CD8-positive, alpha-beta memory T cell (primary cell): Measurements from ENCODE around the gene RGS1. TPM values are rescaled to one million over a fixed set of nuclear protein-coding genes. Genes with fewer than 3 reads are reported as not detected.

Experiments used
- CTCF ChIA-PET: fragments of 350-600 bp; sonication (Branson Sonifier 250); formaldehyde crosslinking; loops from one replicate; lab custom pipeline; 2021; ENCODE audit warnings: antibody characterized with exemption; lab: Charles Lee
- POLR2A ChIA-PET: fragments of 350-600 bp; sonication (Branson Sonifier 250); formaldehyde crosslinking; loops from one replicate; lab custom pipeline; 2021; ENCODE audit warnings: antibody characterized with exemption; lab: Charles Lee
- DNase-seq, 5 donors: peaks; one replicate each; pipeline versions ENCODE4 v3.0.0 to v3.0.0-alpha.2; 2020 to 2022; ENCODE audit warnings: mixed read lengths in 1 of 5
- H3K27ac ChIP-seq: one replicate; pipeline ENCODE4 v1.7.0; 2013; ENCODE audit warnings: low read depth, mild to moderate bottlenecking, low read length, moderate library complexity
- H3K27me3 ChIP-seq: 2 replicates; pipeline ENCODE4 v1.7.0; 2013; ENCODE audit warnings: low read length, mild to moderate bottlenecking; ENCODE audit not compliant: insufficient read depth, poor library complexity, severe bottlenecking
- H3K36me3 ChIP-seq: 2 replicates; pipeline ENCODE4 v1.7.0; 2013; ENCODE audit warnings: mild to moderate bottlenecking, low read length, moderate library complexity; ENCODE audit not compliant: insufficient read depth
- H3K4me1 ChIP-seq: 2 replicates; pipeline ENCODE4 v1.7.0; 2013; ENCODE audit warnings: mild to moderate bottlenecking, low read length, moderate library complexity; ENCODE audit not compliant: insufficient read depth
- H3K4me3 ChIP-seq: 2 replicates; pipeline ENCODE4 v1.7.0; 2013; ENCODE audit warnings: mild to moderate bottlenecking, low read length
- H3K9me3 ChIP-seq: 2 replicates; pipeline ENCODE4 v1.7.0; 2013; ENCODE audit warnings: mild to moderate bottlenecking, low read length
- H3K27ac Mint-ChIP-seq, 8 donors: one replicate each; pipeline ENCODE4 v1.8.0; 2020 to 2021; ENCODE audit warnings: mixed read lengths in 8 of 8, mild to moderate bottlenecking in 6 of 8, inconsistent platforms in 3 of 8, moderate library complexity in 3 of 8
- H3K27me3 Mint-ChIP-seq, 2 donors: one replicate each; pipeline ENCODE4 v1.8.0; 2020 to 2021; ENCODE audit warnings: mixed read lengths in 2 of 2, mild to moderate bottlenecking in 1 of 2, moderate library complexity in 1 of 2
- H3K36me3 Mint-ChIP-seq, 3 donors: one replicate each; pipeline ENCODE4 v1.8.0; 2020 to 2021; ENCODE audit warnings: mixed read lengths in 3 of 3, inconsistent platforms in 1 of 3, mild to moderate bottlenecking in 1 of 3
- H3K4me1 Mint-ChIP-seq, 3 donors: one replicate each; pipeline ENCODE4 v1.8.0; 2020 to 2021; ENCODE audit warnings: mixed read lengths in 3 of 3, inconsistent platforms in 1 of 3, mild to moderate bottlenecking in 1 of 3
- H3K4me3 Mint-ChIP-seq, 7 donors: one replicate each; pipeline ENCODE4 v1.8.0; 2020 to 2021; ENCODE audit warnings: mixed read lengths in 7 of 7, mild to moderate bottlenecking in 6 of 7, moderate library complexity in 4 of 7, inconsistent platforms in 2 of 7
- H3K9me3 Mint-ChIP-seq, 5 donors: one replicate each; pipeline ENCODE4 v1.8.0; 2020 to 2022; ENCODE audit warnings: mixed read lengths in 5 of 5, mild to moderate bottlenecking in 3 of 5, moderate library complexity in 2 of 5, inconsistent platforms in 1 of 5
- polyA plus RNA-seq: library from polyadenylated mRNA; unstranded; fragments of 300-500 nt; fragmentation: Illumina TruSeq; gene quantifications from one replicate; pipeline ENCODE4 v1.2.3, GENCODE V29; 2021
- total RNA-seq, 2 experiments: library from RNA; stranded (reverse); gene quantifications; one replicate each; pipeline ENCODE4 v1.2.3, GENCODE V29; 2021

The RGS1 gene
- total and polyA plus RNA-seq, 3 experiments from 2014 or later = 56.8 to 82.9 (median 59.6) TPM

GRCh38 chr1:192601567-192601966, 26.0 kb downstream of the RGS1 start:
- Histone ChIP-seq H3K9me3 (no peaks in the 10 kb centered on the region), H3K36me3 (no peaks in the 10 kb centered on the region), H3K4me3 (no peak overlapping the region), H3K27me3 (no peaks in the 10 kb centered on the region), H3K27ac (no peak overlapping the region), H3K4me1 (no peaks in the 10 kb centered on the region)
- CTCF ChIA-PET = no interaction called here
- Mint-ChIP-seq H3K27ac (peak overlapping the region in 2 of 8 donors; percentile 9 to 14), H3K4me3 (peak overlapping the region in 1 of 7 donors; percentile 5), H3K36me3 (no peaks in the 10 kb centered on the region), H3K9me3 (no peaks in the 10 kb centered on the region), H3K4me1 (peaks cover 24 to 33% (median 29%) of the 10 kb centered on the region in 3 donors), H3K27me3 (no peaks in the 10 kb centered on the region)
- POLR2A ChIA-PET = no interaction called here
- DNase-seq = no peak

GRCh38 chr1:192602757-192603156, 27.2 kb downstream of the RGS1 start:
- DNase-seq = no peak
- no peaks in the 10 kb centered on the region for H3K27me3 Mint-ChIP-seq
- no peak overlapping the region for H3K4me3 Mint-ChIP-seq
- H3K36me3 Mint-ChIP-seq = no peaks in the 10 kb centered on the region
- H3K4me1 Mint-ChIP-seq = peaks cover 24 to 33% (median 31%) of the 10 kb centered on the region in 3 donors
- H3K4me3 ChIP-seq = no peak overlapping the region
- POLR2A ChIA-PET = no interaction called here
- H3K27ac ChIP-seq = no peak overlapping the region
- CTCF ChIA-PET = no interaction called here
- H3K9me3 ChIP-seq = no peaks in the 10 kb centered on the region
- no peaks in the 10 kb centered on the region for H3K36me3 ChIP-seq
- no peaks in the 10 kb centered on the region for H3K9me3 Mint-ChIP-seq
- H3K27ac Mint-ChIP-seq = peak overlapping the region in 1 of 8 donors; percentile 5
- no peaks in the 10 kb centered on the region for H3K4me1 ChIP-seq
- H3K27me3 ChIP-seq = no peaks in the 10 kb centered on the region

- H3K36me3 Mint-ChIP-seq = no peaks in the 10 kb centered on the region
- Histone ChIP-seq H3K4me1 (no peaks in the 10 kb centered on the region), H3K9me3 (no peaks in the 10 kb centered on the region), H3K27me3 (no peaks in the 10 kb centered on the region), H3K27ac (no peak overlapping the region), H3K36me3 (no peaks in the 10 kb centered on the region), H3K4me3 (no peak overlapping the region)
- no peaks in the 10 kb centered on the region for H3K9me3 Mint-ChIP-seq
- no peaks in the 10 kb centered on the region for H3K27me3 Mint-ChIP-seq
- no peak for DNase-seq
- peak overlapping the region in 4 of 8 donors; percentile 5 to 73 (median 56) for H3K27ac Mint-ChIP-seq
- CTCF ChIA-PET = no interaction called here
- H3K4me1 Mint-ChIP-seq = peaks cover 24 to 33% (median 33%) of the 10 kb centered on the region in 3 donors
- POLR2A ChIA-PET = no interaction called here
- no peak overlapping the region for H3K4me3 Mint-ChIP-seq
Observed at GRCh38 chr1:192603218-192603787, 27.7 kb downstream of the RGS1 start.

GRCh38 chr1:192604979-192605620, 29.5 kb downstream of the RGS1 start:
- no peaks in the 10 kb centered on the region for H3K27me3 ChIP-seq
- H3K27ac Mint-ChIP-seq = peak overlapping the region in 3 of 8 donors; percentile 10 to 68 (median 44)
- peaks cover 39 to 48% (median 45%) of the 10 kb centered on the region in 3 donors for H3K4me1 Mint-ChIP-seq
- H3K4me1 ChIP-seq = peaks cover 11% of the 10 kb centered on the region
- peaks cover 0 to 2% of the 10 kb centered on the region in 2 donors for H3K27me3 Mint-ChIP-seq
- no peaks in the 10 kb centered on the region for H3K9me3 Mint-ChIP-seq
- no peak overlapping the region for H3K27ac ChIP-seq
- POLR2A ChIA-PET = no interaction called here
- no peaks in the 10 kb centered on the region for H3K36me3 ChIP-seq
- no peak overlapping the region for H3K4me3 ChIP-seq
- H3K4me3 Mint-ChIP-seq = no peak overlapping the region
- DNase-seq = peak in 1 of 5 donors; percentile 20
- no peaks in the 10 kb centered on the region for H3K9me3 ChIP-seq
- H3K36me3 Mint-ChIP-seq = no peaks in the 10 kb centered on the region
- CTCF ChIA-PET = interaction anchor here (5.3 kb wide), 1 partner anchor 129 kb away, joined by 53 read pairs; no protein-coding TSS in a partner anchor

GRCh38 chr1:192608671-192609070, 33.1 kb downstream of the RGS1 start:
- POLR2A ChIA-PET = no interaction called here
- Histone ChIP-seq H3K4me3 (peak overlapping the region; percentile 7), H3K36me3 (no peaks in the 10 kb centered on the region), H3K27me3 (no peaks in the 10 kb centered on the region), H3K4me1 (peaks cover 11% of the 10 kb centered on the region), H3K9me3 (no peaks in the 10 kb centered on the region), H3K27ac (no peak overlapping the region)
- DNase-seq = no peak
- peak overlapping the region in 5 of 7 donors; percentile 48 to 73 (median 61) for H3K4me3 Mint-ChIP-seq
- peaks cover 0 to 2% of the 10 kb centered on the region in 2 donors for H3K27me3 Mint-ChIP-seq
- peak overlapping the region in 7 of 8 donors; percentile 17 to 94 (median 84) for H3K27ac Mint-ChIP-seq
- peaks cover 19 to 20% (median 19%) of the 10 kb centered on the region in 3 donors for H3K4me1 Mint-ChIP-seq
- CTCF ChIA-PET = interaction anchor here (0.9 to 5.3 kb wide), 2 partner anchors 128 to 133 kb away, joined by 4 to 53 read pairs; no protein-coding TSS in a partner anchor
- H3K36me3 Mint-ChIP-seq = no peaks in the 10 kb centered on the region
- H3K9me3 Mint-ChIP-seq = no peaks in the 10 kb centered on the region

- peak overlapping the region; percentile 7 for H3K4me3 ChIP-seq
- H3K9me3 ChIP-seq = no peaks in the 10 kb centered on the region
- no peaks in the 10 kb centered on the region for H3K27me3 ChIP-seq
- H3K4me1 ChIP-seq = peaks cover 11% of the 10 kb centered on the region
- peak; percentile 43 to 82 (median 65) for DNase-seq
- H3K36me3 Mint-ChIP-seq = no peaks in the 10 kb centered on the region
- H3K4me1 Mint-ChIP-seq = peaks cover 19 to 20% (median 19%) of the 10 kb centered on the region in 3 donors
- ChIA-PET POLR2A (no interaction called here), CTCF (interaction anchor here (0.9 to 5.3 kb wide), 3 partner anchors 129 to 134 kb away, joined by 4 to 53 read pairs (median 41); no protein-coding TSS in a partner anchor)
- peaks cover 0 to 2% of the 10 kb centered on the region in 2 donors for H3K27me3 Mint-ChIP-seq
- H3K4me3 Mint-ChIP-seq = peak overlapping the region; percentile 1 to 73 (median 57)
- H3K27ac Mint-ChIP-seq = peak overlapping the region; percentile 17 to 94 (median 87)
- H3K9me3 Mint-ChIP-seq = no peaks in the 10 kb centered on the region
- no peaks in the 10 kb centered on the region for H3K36me3 ChIP-seq
- peak overlapping the region; percentile 26 for H3K27ac ChIP-seq
Observed at GRCh38 chr1:192609110-192610079, 33.8 kb downstream of the RGS1 start.

- no peaks in the 10 kb centered on the region for H3K9me3 Mint-ChIP-seq
- peak in 2 of 5 donors; percentile 12 to 16 for DNase-seq
- peak overlapping the region in 1 of 8 donors; percentile 17 for H3K27ac Mint-ChIP-seq
- no peaks in the 10 kb centered on the region for H3K27me3 ChIP-seq
- no peak overlapping the region for H3K4me3 Mint-ChIP-seq
- H3K9me3 ChIP-seq = no peaks in the 10 kb centered on the region
- ChIA-PET CTCF (interaction anchor here (2.8 kb wide), 1 partner anchor 135 kb away, joined by 41 read pairs; no protein-coding TSS in a partner anchor), POLR2A (no interaction called here)
- H3K4me1 ChIP-seq = peaks cover 11% of the 10 kb centered on the region
- peaks cover 0 to 2% of the 10 kb centered on the region in 2 donors for H3K27me3 Mint-ChIP-seq
- no peaks in the 10 kb centered on the region for H3K36me3 Mint-ChIP-seq
- no peak overlapping the region for H3K4me3 ChIP-seq
- H3K36me3 ChIP-seq = no peaks in the 10 kb centered on the region
- H3K27ac ChIP-seq = no peak overlapping the region
- H3K4me1 Mint-ChIP-seq = peaks cover 15 to 19% (median 16%) of the 10 kb centered on the region in 3 donors
Observed at GRCh38 chr1:192610112-192610889, 34.7 kb downstream of the RGS1 start.
